HG03439 (cell line): ENCODE data around the gene LARGE1.

ENCODE experiments used
- ATAC-seq: cut with Tn5 transposase; IDR thresholded peaks from one replicate; pipeline ENCODE4 v1.9.1; 2021; ENCODE audit warnings: mild to moderate bottlenecking, moderate library complexity; ENCODE audit not compliant: unreplicated experiment

The LARGE1 gene

DNA sequence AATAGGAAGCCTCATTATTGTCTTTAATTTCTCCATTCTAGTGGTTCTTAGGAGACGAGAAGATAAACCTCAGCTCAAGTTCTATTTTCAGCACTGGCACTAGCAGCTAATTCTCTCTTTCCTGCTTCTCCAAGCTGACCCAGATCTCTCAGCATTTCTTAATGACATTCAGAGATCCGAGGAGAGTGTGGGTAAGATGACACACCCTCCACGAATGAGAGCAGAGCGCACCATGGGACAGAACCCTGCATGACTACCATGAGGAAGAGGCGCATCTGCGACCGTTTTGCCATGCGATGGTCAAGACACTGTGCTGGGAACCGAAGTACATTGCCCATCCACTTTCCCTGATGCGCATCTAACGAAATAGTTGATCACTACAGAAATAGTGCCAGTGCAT is 241.8 kb downstream of the LARGE1 start:
- no peak for ATAC-seq

DNA sequence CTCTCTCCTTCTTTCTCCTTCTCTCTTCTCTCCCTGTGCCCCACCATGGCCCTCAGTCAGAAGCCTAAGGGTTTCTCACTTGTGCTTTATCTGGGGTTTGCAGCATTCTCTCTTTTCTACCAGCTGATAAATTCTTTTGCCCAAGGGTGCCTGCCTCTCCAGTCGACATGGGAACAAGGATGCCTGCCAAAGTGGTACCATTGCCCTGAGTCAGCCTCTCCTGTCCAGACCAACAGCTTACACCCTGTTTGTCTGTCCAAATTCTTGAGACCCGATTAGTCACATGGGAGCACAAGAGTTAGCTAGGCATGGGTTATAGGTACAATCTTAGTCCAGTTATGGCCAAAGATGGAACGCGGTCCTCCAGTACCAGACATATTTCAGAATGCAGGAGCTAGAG is 242.7 kb downstream of the LARGE1 start:
- no peak for ATAC-seq

DNA sequence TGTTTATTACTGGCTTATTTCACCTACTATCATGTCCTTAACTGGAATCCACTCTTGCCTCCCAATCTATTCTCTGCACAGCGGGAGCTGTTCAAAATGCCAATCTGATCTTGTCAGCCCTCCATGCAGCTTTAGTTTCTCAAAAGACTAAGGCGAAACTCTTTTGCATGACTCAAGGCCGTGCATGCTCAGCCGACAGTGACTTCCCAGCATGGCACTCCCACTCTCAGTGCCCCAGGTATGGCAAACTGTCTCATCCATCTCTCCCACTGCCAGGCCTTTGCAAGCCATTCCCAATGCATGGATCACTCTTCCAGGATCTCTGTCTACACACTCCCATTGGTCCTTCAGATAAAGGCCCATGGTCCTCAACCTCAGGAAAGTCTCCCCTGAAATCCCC is 245.9 kb downstream of the LARGE1 start:
- ATAC-seq, result no peak

DNA sequence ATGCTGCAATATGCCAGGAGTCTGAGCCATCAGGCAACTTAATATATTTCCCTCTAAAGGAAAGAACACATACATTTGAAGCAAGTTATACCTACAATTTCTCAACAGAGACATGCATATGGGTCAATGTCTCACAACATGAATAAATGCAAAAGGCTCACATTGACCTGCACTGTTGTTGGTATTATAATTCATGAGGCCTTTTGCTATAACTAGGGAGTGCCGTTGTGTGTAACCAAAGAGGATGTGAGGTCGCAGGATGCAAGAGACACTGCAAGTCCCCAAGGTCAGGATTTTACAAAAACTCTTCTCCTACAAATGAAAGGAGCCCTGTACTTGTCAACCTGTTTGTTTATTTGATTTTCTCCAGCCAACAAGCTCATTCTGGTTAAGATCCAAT is 250.5 kb downstream of the LARGE1 start:
- no peak for ATAC-seq

DNA sequence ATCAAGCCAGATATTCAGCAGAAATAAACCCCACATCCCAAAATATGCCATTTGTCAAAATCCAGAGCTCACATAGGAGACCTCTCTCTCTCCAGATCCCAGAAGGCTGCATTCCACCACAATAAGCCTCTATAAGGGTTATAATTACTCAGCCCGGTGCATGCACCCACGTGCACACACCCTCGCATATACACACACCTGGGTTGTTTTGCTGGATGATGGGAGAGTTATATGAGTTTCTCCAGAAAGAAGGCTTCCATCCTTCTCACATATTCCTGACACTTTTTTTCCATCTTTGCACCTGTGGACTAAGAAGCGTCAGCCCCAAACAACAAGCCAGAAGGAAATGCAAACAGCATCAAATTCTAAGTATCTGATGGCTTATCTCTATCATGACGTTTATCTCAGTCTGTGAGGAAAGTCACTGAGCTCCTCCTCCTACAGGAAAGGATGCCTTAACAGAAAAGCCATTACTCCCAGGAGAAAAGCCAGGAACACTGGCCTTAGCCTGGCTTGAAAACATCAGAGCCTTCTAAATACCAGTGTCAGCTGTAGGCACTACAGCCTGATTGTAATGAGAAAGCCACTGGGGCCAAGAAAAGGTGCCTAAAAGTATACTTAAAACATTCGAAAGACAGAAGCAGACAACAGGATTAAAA is 253.2 kb downstream of the LARGE1 start:
- no peak for ATAC-seq

DNA sequence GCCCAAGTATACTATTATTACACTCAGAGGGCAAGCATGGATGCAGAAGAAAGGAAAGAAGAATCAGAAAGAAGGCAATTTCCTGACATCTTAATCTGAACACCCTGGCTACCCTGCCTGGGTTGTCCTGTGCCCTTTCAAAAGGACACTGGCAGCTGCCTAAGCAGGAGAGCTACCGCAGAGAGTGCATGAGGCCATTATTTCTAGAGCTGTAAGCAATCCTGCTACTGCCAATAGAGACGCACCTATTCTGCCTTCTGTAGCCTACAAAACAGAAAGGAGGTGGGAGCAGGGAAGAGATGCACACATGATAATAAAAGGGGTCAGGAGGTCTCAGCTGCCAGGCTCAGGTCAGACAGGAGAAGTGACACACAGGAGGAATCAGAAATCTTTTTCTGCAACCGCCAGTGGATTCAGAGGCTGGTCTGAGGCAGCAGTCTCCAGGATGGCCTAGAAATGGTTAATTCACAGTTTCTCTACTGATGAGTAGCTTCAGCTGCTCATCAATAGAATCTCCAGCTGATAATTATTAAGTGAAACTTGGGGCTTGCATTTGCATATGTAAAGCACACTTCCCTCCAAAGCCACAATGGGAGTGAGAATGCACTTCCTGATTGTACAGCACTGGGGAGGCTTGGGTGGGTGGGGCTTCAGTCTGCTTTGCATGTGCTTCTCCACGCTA is 253.9 kb downstream of the LARGE1 start:
- no peak for ATAC-seq

DNA sequence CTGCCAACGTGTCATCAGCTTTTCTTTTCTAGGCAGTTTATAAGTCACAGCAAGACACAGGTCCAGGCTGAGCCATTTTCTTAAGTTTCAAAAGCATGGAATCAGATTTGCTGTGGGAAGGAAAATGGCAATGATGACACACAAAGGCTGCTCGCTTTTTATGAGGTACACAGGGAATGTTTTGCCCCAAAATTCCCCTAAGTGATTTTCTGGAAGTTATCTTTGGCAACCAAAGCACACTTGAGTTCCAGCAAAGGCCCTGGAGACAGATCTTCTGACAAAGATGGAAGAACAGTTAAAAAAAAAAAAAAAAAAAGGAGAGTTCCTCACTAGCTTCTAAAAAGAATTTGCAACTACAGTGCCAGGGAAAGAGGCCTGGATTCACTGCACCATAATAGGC is 260.8 kb downstream of the LARGE1 start:
- ATAC-seq, result no peak

DNA sequence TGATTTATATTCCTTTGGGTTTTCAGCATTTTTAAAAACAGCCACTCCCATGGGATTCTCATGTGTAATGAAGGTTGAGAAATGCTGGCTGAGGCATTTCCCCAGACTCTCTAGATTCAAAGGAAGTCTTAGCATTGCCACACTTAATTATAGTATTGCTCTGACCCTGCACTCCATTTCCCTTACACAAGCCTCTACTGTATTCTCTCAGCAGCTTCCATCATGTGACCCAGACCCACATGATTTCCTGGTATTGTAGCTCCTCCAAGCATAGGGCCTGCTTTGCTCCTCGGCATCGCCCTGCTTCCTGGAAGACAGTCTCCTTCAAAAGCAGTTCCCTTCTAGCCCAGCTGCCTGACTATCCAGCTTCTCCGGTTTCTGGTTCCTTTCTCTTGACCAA is 261.5 kb downstream of the LARGE1 start:
- ATAC-seq, result no peak

DNA sequence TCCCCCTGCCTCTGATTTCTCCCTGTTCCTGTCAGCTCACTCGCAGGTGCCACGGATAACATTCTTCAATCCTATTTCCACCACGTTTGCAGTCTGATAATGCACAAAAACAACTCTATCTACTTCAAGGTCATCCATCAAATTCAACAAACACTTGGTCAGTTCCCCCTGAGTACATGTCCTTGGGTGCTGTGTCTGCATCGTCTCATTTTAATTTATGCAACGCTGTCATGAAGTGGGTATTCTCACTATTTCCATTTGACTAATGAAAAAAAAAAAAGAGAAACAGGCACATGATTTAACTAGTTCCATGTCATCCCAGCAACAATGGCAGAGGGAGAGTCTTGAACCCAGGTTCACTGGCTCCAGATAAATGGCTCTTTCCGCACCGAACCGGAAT is 262.6 kb downstream of the LARGE1 start:
- ATAC-seq, result no peak

DNA sequence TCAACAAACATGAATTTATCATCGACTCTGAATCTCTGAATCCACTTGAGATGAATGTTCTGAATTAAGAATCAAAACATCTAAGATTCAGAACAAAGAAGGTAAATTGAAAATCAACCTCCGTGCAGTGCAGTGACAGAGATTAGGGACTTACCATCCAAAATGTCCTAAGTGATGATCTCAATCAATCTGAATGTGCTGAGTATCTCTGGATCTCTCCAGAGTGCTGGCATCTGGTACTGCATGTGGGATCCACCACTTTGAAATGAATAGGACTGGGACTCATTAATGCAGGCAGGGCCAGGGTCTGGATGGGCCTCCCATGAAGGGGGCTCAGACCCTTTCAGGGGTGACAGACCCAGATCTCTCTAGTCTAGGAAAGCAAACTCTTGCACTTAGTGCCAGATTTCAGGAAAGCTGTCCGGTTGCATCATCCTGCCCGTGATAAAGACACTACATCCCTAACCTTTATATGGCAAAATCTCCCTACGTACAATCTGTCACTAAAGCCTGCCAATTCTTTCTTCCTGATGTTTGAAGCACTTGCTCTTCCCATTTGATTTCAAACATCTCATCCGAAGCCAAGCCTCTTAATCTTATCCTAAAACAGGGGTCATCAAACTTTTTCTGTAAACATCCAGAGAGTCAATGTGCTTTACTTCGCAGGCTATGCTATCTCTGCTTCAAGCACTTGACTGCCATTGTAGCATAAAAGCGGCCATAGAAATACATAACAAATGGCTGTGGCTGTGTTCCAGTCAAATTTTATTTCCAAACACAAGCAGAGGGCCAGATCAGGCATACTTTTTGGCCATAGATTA is 263.3 kb downstream of the LARGE1 start:
- no peak for ATAC-seq

DNA sequence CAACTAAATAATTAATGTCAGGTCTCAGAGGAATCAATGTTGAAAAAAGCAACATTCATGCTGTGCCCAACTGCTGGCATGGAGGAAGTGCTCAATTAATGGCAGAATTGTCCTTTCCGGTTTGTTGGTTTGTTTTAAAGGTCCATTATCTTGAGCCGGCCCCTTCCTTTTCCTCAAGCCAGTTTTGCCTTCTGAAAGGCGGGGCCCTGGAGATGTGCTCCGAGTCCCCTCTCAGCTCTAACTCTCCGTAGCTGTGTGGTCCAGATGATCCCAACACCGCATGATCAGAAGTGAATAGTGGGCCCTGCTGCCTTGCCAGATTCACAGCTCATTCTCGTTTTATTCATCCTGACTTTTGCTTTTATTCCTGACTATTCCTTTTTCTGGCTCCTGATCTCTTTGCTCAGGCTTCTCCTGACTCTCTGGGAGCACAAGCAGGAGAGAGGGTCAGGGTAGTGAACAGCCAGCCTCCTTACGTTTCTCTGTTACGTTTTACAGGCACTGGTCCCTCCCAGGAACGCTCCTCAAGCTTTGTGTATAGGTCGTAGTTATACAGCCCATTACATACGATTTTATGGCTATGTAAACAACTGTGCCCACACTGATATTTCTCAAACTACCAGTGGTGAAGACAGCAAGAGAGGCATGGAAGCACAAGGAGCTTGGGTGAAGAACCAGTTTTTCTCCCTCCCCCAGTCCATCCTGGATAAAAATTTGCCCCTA is 265.9 kb downstream of the LARGE1 start:
- ATAC-seq, result no peak

DNA sequence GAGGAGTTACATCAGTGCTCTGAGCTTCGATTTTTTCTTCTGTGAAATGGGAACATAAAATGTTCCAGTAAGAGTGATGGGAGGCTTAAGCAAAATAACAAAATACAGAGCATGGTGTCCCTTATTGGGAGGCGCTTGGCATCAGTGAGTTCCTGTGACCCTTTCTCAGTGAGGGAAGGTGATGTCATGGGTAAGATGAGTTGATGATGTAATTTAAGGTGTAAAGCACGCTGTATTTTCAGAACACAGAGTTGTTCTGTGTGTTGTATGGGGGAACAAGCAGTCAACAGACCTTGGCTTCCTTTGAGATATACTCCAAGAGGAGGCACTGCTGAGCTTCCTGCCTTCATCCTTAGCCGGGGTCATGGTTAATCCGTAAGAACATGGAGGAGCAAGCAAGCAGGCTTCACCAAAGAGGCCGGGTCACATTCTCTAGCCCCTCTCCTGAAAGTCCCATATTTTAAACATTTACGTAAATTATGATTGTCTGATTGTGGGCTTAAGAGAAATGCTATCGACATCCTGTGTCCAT is 266.7 kb downstream of the LARGE1 start:
- ATAC-seq, result no peak

DNA sequence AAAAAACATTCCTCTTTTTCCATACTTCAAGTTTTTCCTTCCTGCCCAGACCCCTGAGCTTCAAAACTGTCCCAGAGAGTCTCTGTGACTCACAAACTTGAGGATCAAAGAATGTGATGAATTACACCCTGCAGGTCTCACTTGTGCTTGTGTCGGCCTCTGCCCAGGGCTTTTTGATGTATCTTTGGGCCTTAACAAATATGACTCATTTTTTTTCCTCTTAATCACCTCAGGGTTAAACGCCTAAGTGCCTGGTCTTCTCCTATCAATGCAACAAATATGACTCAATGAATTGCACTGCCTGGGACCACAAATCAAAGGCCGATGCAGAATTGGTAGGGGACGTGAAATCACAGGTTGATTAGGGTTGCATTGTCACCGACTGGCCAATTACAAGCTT is 267.7 kb downstream of the LARGE1 start:
- no peak for ATAC-seq

DNA sequence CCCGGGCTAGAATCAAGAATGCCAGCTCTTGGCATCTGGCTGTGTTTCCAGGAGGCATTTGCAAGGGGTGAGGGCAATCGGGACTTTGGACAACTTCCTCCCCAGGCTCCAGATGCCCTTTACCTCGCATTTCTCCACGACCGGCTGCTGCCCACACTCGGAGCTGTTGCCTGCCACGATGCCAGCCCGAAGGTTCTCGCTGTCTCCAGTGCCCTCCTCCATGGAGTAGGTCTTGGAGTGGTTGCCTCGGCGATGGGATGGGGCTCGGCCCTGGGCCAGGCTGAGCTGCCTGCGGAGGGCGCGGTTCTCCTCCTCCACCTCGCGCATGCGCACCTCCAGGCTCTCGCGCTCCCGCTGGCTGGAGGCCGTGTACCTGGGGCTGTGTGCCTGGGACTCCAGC is 270.0 kb downstream of the LARGE1 start:
- ATAC-seq, result no peak

DNA sequence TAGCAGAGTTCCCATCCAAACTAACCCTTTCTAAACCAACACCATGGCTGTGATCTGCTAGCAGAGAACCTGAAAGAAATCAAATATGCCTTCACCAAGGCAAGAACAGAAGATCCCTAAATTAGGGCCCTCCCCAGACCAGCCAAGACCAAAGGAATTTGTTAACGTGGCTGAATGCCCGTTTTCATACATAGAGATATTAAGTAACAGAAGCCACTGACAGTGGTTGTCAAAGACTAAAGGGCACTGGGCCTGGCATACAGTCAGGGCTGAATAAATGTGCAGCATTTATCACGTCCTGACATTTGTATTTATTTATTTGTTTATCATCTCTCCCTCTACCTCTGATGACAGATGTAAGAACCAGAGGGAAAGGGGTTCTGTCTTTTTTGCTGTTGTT is 271.8 kb downstream of the LARGE1 start:
- ATAC-seq, result no peak

DNA sequence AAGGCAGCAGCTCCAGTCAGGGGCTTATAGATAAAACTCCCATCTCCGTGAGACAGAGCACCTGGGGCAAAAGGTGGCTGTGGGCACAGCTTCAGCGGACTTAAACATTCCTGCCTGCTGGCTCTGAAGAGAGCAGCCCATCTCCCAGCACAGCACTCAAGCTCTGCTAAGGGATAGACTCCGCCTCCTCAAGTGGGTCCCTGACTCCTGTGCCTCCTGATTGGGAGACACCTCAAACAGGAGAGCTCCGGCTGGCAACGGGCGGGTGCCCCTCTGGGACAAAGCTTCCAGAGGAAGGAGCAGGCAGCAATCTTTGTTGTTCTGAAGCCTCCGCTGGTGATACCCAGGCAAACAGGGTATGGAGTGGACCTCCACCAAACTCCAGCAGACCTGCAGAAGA is 279.4 kb downstream of the LARGE1 start:
- no peak for ATAC-seq

DNA sequence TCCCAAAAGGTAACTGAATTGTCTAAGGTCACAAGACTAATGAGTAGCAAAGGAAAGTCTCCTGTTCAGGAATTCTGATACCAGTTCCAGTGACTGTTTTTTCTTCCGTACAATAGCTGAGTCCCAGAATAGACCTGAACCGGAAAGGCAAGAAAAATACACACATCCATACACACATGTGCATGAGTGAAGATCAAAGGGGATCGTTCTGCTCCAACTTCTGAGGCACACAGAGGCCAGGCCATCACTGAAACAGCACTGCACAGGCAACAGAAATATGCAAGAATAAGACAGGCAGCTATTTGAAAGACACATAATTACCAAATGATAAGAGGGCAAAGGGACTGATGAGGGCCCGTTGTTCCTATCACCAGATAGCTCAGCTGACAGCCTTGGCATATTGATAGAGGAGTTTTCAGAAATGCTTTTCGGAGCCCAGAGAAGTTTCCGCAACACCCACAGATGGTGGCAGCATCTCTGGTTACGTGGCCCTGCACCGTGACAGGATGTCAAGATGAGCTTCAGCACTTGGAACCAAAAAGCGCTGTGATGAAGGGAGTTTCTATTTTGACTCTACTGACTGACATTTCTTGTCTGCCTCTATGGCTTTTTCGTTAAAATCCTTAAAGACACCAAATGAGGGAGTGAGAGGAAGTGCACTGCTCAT is 280.6 kb downstream of the LARGE1 start:
- ATAC-seq, result no peak

DNA sequence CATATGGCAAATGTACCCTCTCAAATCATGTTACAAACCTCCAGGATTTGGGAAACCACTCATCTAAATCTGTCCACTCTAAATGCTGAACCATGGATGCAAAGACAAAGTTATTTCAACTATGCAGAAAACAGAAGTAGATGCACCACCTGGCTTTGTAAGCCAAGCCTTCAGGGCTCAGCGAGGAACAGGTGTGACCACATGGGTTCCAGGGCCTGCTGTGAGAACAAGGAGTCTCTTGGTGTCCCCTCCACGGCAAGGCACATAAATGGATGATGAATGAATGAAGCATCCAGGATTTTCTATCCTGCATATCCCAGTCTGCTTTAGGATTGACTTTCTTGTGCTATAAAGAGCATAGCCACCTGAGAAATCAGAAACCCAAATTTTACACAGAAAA is 284.5 kb downstream of the LARGE1 start:
- ATAC-seq, result no peak

DNA sequence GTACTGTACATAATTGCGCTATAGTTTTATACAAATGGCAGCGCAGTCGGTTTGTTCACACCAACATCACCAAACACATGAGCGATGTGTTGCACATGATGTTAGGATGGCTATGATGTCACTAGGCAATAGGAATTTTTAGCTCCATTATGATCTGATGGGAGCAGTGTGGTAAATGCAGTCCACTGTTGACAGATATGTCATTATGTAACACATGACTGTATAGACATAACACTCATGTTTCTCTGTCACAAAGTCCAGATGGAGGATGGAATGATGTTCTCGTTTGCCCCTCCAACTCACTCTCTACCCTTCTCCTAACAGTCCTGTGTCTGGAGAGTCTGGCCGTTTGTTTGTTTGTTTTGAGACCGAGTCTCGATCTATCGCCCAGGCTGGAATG is 288.5 kb downstream of the LARGE1 start:
- ATAC-seq, result no peak

DNA sequence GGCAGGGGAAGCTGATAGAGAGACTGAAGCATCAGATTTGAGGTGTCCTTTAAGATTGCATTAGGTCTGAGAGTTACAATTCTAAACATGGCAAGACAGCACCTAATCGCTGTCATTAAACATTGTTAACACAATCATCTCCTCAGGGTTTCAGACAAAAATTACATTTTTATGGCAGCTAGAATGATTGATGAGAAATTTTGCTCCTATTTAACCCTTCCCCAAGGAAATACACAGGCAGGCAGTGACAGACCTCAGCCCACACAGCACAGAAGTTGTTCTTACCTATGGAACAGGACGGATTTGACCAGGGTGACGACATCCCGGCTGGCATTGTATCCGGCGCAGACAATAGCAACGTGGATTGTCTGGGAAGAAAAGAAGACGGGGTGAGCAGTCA is 294.3 kb downstream of the LARGE1 start:
- no peak for ATAC-seq

DNA sequence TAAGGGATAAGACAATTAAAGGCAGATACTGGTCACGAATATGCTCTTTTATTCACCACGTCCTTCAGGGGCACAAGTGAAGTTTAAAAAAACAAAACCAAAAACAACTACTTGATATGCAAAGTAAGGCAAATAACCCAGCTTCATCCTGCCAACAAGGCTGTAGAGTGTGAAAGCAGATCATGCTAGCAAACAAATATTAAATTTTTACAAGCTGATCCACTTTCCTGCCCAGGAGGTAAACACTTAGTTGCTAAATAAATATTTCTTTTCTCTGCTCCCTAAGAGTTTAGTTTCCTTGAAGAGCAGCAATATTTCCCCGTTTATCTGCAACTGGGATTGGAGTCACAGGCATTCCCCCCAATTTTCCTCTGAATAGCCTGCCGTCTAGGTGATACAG is 300.2 kb downstream of the LARGE1 start:
- ATAC-seq, result no peak
